Sciatic nerve (tissue), 2 donors: Measurements from ENCODE around the gene PROSER2. TPM values are rescaled to one million over a fixed set of nuclear protein-coding genes. Genes with fewer than 3 reads are reported as not detected.
A peak's percentile ranks its signal among the peaks of the same experiment; 100 is the strongest.

Source experiments
- ATAC-seq: fragments of 200-7000 bp; cut with Tn5 transposase; one replicate; pipeline ENCODE4 v1.9.1; 2020; ENCODE audit warnings: mild to moderate bottlenecking, moderate library complexity
- DNase-seq: peaks from one replicate; pipeline ENCODE4 v3.0.0-alpha.2; 2020; ENCODE audit warnings: low spot score
- intact Hi-C: fragments of 100-400 bp; cut with DNase I; formaldehyde crosslinking; loops from one replicate; pipeline ENCODE4 v1.14.2; 2022
- total RNA-seq: library from RNA; stranded (reverse); fragmentation: NEBNext Ultra II Directional; extraction: Animal tissue kit (Norgen Biotek cat#: 25700); gene quantifications from one replicate; pipeline ENCODE4 v1.2.1, GENCODE V29; 2021
- donor health status: DM: no; HTN: no; CAD: no.
- donor health status: DM: no; HTN: no; CAD: no.

Gene PROSER2
- total RNA-seq, 1 donor from 2014 or later = 23.7 TPM

DNA sequence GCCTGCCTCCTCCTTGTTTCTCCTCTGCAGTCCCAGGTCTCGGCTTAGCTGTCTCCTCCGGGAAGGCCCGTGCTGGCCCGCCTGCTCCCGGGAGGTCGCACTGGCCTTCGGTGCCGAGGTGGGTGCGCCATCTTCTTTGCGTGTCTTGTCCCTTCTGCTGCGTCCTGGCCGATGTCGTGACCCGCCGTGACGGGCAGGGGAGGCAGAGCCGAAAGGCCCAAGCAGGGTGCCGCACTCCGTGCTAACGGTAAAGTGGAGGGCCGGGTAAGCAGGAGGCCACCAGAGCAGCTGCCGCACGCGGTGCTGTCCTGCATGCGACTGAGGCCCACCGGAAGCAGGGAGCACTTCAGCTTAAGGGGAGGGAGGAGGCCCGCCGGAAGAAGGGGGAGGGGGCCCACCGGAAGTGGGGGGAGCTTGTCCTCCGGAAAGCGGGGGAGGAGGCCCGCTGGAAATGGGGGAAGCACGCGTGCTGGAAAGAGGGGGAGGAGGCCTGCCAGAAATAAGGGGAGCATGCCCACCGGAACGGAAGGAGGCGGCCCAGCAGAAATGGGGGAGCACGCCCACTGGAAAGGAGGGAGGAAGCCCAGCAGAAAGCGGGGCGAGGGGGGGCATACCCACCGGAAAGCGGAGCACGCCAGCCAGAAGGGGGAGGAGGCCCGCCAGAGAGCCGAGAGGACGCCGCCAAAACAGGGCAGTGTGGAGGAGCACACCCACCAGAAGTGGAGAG lies 71.4 kb downstream of the PROSER2 start:
- ATAC-seq = no peak
- intact Hi-C loops = no loop called here
- DNase-seq = no peak

DNA sequence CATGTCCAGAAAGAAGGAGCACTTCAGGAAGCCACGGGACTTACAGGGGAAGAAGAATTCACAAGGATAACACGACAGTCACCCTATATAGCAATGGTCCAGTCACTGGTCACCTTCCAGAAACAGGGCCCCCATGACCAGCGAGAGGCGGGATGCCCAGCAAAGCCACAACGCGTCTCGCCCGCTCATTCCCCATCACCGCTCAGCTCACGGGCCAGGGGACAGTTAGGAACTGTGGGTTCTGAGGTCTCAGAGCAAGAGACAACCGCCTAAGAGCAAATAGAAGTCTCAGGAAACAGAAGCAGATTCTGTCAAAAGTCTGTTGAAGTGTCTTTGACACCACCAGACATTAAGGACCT lies 71.9 kb downstream of the PROSER2 start:
- no peak for ATAC-seq
- no peak for DNase-seq
- intact Hi-C loops = no loop called here

DNA sequence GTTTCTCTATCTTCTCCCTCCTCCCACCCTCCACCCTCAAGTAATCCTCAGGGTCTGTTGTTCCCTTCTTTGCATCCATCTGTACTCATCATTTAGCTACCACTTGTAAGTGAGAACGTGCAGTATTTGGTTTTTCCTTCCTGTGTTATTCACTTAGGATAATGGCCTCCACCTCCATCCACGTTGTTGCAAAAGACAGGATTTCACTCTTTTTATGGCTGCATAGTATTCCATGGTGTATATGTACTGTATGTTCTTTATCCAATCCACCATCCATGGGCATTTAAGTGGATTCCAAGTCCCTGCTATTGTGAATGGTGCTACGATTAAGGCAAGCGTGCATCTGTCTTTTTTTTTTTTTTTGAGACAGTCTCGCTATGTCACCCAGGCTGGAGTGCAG lies 72.4 kb downstream of the PROSER2 start:
- DNase-seq (no peak), ATAC-seq (no peak)
- intact Hi-C loops = no loop called here

DNA sequence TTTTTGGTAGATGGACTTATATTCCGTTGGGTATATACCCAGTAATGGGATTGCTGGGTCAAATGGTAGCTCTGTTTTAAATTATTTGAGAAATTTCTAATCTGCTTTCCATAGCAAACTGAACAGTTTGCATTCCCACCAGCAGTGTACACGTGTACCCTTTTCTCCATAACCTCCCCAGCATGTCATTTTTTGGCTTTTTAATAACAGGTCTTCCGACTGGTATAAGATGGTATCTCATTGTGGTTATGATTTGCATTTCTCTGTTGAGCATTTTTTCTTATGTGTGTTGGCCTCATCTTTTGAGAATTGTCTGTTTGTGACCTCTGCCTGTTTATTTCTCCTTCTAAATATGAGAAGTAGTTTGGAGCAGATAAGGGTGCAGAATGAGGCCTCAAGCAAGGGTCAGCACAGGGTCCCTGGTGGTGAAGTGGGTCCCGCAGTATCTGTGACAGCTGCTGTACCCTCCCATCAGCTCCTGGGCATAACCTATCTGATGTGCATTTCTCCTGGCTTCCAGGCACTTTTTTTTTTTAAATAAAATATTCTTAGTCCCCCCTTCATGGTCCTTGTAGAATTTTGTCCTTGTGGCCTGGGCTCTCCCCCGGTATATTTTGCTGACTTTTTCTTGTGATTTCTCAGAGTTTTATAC lies 73.5 kb downstream of the PROSER2 start:
- DNase-seq (no peak), ATAC-seq (no peak)

DNA sequence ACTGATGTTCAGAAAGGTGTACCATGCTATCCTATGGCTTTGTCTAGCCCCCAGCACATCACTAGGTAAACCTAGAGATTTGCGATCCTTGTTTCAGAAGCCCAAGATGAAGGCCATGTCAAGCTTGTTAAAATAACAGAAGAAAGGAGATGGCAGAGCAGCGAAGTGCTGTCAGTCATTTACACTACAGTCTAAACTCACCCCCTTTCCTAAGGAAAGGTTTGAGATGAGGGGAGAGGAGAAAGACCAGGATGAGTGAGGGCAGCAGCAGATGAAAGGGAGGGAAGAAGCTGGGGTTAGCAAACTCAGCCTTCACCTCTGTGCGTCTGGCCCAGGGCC lies 74.8 kb downstream of the PROSER2 start:
- no peak for ATAC-seq
- DNase-seq = no peak
- intact Hi-C loops = no loop called here

More for the DNA sequence above, 73.5 kb downstream of the PROSER2 start:
- intact Hi-C loops = no loop called here

DNA sequence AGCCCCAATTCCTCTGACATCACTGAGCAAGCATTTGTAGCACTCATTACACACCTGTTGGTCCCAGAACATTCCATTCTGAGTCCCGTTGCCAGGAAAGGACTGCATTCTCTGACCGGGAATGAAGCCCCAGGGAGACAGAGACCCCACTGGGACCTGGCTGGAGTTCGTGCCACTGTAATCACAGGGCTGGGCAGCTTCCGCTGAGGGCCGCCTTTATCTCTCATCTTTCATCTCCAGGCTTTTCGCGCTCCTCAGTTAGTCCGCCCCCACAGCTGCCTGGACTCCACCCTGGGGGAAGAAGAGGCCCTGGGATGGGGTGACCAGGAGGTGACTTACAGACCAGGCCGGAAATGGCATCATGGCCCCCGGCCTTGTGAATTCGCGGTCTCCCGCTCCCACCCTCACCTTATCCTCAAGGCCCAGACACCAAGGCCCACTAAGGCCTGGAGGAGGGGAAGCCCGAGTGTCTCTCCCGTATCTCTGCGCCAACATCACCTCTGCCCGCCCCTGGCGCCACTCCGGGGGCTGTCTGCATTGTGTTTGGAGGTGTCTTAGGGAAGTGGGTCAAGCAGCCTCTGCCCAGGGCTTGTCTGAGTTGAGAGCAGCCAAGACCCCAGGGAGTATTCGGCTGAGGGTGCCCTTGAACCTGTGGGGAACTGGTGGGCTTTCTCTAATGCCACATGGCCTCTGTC lies 75.4 kb downstream of the PROSER2 start:
- intact Hi-C loops = no loop called here
- DNase-seq (no peak), ATAC-seq (peak; percentile 15)

DNA sequence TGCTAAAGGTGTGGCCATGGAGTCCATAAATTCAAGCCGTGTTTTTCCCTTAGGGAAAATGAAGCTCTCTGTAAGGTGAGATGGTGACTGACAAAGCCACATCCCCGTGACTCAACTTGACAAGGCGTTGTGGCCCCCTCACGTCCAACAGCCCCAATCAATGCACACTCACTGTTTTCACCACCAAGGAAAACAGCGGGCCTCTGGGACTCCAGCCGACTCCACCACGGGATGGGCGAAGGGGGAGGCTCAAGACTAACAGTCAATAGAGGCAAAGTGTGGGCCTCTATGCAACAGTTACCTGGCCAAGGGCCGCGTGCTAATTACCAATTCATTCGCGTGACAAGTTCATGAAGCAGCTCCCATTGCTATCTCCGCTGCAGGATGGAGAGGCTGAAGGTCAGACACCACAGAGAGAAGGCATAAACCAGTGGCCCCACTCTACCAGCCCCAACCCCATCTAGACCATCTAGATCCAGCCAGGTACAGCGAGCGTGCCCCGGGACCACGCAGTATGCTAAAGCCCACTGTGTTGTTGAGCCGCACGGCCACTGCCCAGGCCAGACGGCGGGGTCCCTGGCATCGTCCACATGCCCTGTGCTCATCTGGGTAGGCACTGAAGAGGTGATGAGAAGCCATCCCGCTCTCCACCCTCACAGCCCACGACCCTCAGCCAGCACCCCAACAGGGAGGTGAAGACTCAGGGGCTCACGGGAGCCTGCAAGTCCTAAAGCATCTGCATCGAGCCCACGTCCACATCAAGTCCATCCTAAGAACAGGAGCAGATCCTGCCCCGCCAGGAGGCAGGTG lies 76.1 kb downstream of the PROSER2 start:
- ATAC-seq = no peak
- intact Hi-C loops = no loop called here
- no peak for DNase-seq

DNA sequence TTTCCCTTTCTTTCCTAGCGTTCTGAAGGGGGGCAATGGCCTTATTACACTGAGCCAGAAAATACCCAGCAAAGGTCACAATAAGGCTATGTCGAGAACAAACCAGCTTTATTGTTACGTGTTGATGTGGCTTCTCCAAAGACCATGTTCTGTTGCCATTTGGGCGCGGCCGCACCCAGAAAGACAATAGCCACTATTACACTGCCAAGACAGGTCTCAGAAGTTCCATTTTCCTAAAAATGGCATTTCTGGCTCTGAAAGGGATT lies 77.8 kb downstream of the PROSER2 start:
- intact Hi-C loops = no loop called here
- ATAC-seq (no peak), DNase-seq (no peak)

DNA sequence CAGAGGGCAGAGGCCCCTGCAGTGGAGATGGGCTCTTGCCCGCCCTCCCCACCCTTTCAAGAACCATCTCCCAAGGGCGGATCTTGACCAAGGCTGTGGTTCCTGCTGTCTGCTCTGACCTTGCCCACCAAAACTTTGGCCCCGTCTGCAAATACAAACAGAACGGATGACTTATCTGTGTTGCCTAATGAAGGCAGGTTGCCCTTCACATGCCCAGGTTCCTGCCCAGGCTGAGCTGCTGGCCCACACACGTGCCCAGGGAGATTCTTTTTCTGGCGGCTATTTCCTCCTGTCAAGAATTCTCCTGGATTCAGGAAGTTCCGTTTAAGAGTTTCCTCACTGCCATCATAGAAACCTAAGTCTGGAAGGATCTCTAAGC lies 78.3 kb downstream of the PROSER2 start:
- ATAC-seq (no peak), DNase-seq (no peak)
- intact Hi-C loops = no loop called here

DNA sequence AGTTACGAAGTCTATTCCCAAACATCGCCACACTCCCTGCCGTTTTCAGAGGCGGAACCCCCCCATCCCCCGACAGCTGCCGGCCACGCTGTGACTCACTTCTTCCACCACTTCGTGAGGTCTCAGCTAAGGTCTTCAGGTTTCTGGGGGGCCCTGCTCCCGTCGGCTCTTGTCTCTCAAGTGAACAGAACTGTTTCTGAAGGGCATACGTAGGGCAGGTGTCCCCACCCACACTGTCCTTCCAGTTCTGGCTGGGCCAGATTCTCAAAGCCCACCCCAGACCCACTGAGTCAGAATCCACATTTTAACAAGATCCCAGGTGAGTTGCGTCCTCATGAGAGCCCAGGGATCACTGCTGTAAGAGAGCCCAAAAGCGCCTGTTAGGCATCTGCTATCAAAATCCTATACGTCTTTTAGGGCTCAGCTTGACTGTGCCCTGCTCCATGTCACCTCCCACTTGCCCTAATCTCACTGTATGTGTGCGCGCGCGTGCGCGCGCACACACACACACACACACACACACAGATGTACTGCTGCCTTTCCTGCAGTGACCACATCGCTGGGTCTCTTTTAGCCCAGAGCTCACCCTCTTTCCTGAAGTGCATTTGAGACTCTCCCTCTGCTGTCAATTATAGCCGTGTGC lies 78.8 kb downstream of the PROSER2 start:
- DNase-seq (no peak), ATAC-seq (no peak)
- intact Hi-C loops = no loop called here

DNA sequence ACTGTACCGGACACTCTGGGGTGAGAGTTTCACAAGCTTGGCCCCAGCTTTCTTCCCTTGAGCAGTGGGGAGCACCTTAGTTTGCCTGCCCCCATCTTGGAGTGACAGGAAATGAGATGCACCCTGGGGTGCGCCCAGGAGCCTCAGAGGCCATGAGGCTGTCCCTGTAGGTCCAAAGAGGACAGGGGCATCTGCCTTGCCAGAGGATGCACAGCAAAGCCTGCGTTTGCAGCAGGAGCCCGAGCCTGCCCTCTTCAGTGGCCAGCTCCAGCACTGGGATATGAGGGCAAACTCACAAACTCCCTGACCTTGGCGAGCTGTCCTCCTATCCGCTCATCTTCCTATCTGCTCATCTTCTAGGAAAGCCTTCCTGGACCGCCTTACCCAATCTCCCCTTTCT lies 79.5 kb downstream of the PROSER2 start:
- no peak for ATAC-seq
- no peak for DNase-seq
- intact Hi-C loops = no loop called here

DNA sequence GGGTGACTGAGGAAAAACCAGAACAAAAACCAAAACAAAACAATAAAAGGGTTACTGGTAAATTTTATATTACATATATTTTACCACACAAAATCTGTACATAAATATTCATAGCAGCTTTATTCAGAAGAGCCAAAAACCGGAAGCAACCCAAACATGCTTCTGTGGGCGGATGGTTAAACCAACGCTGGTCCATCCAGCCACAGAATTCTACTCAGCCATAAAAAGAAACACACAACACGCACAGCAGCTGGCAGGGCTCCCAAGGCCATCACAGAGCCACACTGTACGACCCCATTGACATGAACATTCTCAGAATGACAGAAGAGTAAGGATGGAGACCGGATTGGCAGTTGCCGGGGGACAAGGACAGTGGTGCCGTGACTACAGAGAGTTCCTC lies 83.6 kb downstream of the PROSER2 start:
- DNase-seq (no peak), ATAC-seq (no peak)
- intact Hi-C loops = no loop called here

DNA sequence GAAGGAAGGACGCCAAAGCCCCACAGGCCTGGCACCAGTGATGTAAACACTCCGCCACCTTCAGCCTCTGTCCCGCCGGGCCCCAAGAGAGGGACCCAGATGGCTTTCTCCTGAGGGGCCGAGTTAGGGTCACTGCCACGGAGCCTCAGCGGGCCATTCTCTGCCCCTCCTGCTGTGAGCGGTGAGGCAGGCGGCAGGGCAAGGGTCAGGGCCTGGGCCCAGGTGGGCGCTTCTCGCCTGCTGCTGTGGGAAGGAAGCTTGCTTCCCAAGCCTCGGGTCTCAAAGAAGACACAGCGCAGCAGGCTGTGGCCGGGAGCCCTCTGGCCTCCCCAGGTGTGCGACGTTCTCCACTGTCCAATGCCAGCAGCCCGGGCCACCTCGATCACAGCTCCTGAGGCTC lies 84.8 kb downstream of the PROSER2 start:
- intact Hi-C loops = no loop called here
- DNase-seq = peak; percentile 52
- ATAC-seq = peak; percentile 36

DNA sequence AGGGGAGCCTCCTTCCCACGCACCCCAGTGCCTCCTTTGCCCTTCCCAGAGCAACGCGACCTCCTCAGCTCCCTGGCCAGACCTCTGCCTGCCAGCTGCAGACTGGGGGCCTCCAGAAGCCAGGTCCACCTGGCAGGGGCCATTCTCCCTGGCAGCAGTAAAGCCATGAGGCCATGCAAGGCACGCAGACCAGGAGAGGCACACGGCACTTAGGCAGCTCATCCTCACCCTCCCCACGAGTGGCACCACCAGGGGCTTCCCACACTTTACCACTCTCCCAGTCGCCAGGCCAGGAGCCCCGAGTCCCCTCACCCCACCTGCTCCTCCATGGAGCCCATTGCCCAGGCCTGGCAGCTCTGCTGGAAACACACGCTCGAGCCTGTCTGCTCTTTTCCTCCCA lies 85.4 kb downstream of the PROSER2 start:
- ATAC-seq (no peak), DNase-seq (no peak)
- intact Hi-C loops = no loop called here

DNA sequence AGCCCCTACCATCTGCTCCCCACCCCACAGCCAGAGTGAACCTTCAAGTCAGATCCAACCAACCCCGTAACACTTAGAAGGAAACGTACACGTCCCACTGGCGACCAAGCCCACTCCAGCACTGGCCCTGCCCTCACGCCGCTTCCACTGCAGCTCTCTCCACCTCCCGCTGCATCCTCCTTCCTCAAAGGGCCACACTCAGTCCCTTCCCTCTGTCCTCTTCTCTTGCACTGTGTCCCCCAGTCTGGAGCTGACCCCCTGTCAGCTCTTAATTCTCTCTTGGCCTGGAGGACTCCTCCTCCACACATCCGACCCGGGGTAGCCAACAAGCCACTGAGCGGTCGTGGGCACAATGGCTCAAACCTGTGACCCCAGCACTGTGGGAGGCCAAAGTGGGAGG lies 85.8 kb downstream of the PROSER2 start:
- no peak for ATAC-seq
- intact Hi-C loops = no loop called here
- peak; percentile 41 for DNase-seq

DNA sequence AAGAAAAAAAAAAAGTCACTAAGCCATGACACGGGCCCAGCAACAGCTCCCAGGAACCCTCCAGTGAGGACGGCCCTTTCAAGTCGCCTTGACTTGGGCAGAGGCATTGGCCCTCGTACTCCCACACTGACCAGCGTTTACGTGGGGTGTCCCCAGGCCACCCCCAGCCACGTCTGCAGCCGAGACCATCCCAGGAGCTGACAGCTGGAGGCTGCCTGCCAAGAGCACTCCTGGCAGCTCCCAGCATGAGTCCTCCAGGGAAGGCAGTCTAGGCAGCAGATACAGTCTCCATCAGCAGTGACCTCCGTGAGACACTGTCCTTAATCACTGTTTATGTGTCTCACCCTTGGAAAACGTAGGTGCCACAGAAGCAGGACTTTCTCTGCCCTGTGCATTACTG lies 86.5 kb downstream of the PROSER2 start:
- intact Hi-C loops = no loop called here
- no peak for ATAC-seq
- DNase-seq = peak; percentile 45

DNA sequence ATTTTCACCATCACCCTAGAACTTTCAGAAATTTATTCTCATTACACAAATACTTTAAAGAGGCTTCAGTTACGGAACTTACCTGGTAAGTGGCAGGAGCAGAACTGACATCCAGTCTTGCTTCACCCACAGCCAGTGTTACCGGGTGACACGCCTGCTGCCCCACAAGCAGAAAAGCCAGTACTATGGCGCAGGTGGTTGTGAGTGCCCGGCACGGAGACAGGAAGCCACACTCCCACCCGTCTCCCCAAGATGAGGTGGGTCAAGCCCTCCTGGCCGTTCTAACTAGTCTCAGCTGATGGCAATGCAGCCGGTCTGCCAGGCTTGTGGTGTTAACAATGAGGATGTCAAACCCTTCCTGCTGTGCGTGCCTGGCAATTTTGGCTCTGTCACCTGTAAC lies 86.9 kb downstream of the PROSER2 start:
- intact Hi-C loops = no loop called here
- DNase-seq (peak; percentile 31), ATAC-seq (no peak)

DNA sequence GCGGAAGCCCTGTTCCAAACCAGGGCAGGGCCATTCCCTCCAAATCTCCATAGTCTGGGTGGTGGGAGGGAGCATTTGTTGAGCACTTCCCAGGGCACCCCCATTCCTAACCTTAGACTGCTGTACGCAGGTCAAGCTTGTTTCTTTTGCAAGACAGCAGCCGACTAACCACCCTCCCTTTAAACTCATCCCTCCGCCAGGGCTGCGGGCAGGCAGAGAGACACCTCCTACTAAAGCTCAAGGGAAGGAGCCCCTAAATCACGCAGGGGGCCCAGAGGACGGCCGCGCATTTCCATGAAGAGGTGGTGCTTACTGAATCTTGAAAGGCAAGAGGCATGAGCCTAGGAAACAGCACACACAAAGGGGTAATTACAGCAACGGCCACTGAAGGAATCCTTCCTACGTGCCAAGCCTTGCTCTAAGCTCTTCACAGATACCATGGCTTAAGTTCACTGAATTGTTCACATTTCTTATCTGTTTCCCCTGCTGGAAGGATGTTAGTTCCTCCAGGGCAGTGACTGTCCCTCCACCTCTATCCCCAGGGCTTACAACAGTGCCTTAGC lies 90.0 kb downstream of the PROSER2 start:
- intact Hi-C loops = no loop called here
- DNase-seq (no peak), ATAC-seq (peak; percentile 17)

DNA sequence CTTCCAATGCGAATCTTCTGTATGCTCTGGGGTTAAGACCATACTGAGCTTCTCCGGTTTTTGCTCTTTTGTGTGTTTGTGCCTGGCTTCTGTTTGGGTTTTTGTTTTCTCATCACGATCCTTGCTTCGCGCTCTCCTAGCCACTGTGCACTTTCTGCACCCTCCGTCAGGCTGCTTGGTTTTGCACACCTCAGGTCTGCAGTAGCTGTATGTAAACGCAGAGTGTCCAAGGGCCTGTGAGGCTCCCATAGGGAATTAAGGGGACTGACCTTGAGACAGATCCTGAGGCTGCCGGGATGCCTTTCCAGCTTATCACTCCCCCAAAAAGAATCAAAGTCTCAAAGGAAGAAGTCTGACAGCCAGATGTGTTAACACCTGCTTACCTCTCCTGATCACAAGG lies 95.2 kb downstream of the PROSER2 start:
- ATAC-seq (no peak), DNase-seq (no peak)
- intact Hi-C loops = no loop called here
